DOHH2 (cell line): ENCODE measurements around the gene CRHR1.

Source experiments
- H3F3A ChIP-seq: fragments of 200-600 bp; sonication (generic), shearing (Covaris generic); 2 replicates; pipeline ENCODE4 v1.6.0; 2016; ENCODE audit warnings: antibody characterized with exemption, mild to moderate bottlenecking; ENCODE audit not compliant: control insufficient read depth, insufficient read depth
- H3K27ac ChIP-seq: fragments of 200-600 bp; sonication (generic); 2 replicates; pipeline ENCODE4 v1.5.1; 2014; ENCODE audit warnings: low read depth, mild to moderate bottlenecking, low read length, moderate library complexity
- H3K27me3 ChIP-seq: fragments of 200-600 bp; sonication (generic); 2 replicates; pipeline ENCODE4 v1.6.1; 2014; ENCODE audit warnings: mild to moderate bottlenecking, low read length, mixed read lengths; ENCODE audit not compliant: control insufficient read depth
- H3K36me3 ChIP-seq: fragments of 200-600 bp; sonication (generic); 2 replicates; pipeline ENCODE4 v1.6.1; 2014; ENCODE audit warnings: mild to moderate bottlenecking, low read length, moderate library complexity, mixed read lengths; ENCODE audit not compliant: control insufficient read depth
- H3K4me1 ChIP-seq: fragments of 200-600 bp; sonication (generic); 2 replicates; pipeline ENCODE4 v1.6.1; 2014; ENCODE audit warnings: mild to moderate bottlenecking, low read length, mixed read lengths; ENCODE audit not compliant: control insufficient read depth
- H3K4me2 ChIP-seq: fragments of 200-600 bp; sonication (generic); 2 replicates; pipeline ENCODE4 v1.6.0; 2014; ENCODE audit warnings: mild to moderate bottlenecking, low read length, moderate library complexity
- H3K4me3 ChIP-seq: fragments of 200-600 bp; sonication (generic); 2 replicates; pipeline ENCODE4 v1.5.1; 2014; ENCODE audit warnings: mild to moderate bottlenecking, low read length, mixed read lengths
- H3K79me2 ChIP-seq: fragments of 200-600 bp; sonication (generic); 2 replicates; pipeline ENCODE4 v1.6.1; 2014; ENCODE audit warnings: mild to moderate bottlenecking, low read length, mixed read lengths; ENCODE audit not compliant: control insufficient read depth
- H3K9me2 ChIP-seq: fragments of 200-600 bp; sonication (generic); replicated peaks from 2 replicates; pipeline ENCODE4 v1.6.1; 2014; ENCODE audit warnings: mild to moderate bottlenecking, low read length, mixed read lengths; ENCODE audit not compliant: control insufficient read depth
- H3K9me3 ChIP-seq: fragments of 200-600 bp; sonication (generic); 2 replicates; pipeline ENCODE4 v1.6.1; 2014; ENCODE audit warnings: antibody characterized with exemption, low read length, mixed read lengths; ENCODE audit not compliant: control insufficient read depth, insufficient read depth
- H4K20me1 ChIP-seq: fragments of 200-600 bp; sonication (generic); 2 replicates; pipeline ENCODE4 v1.6.0; 2014; ENCODE audit warnings: low read depth, mild to moderate bottlenecking, antibody characterized with exemption, low read length, moderate library complexity; ENCODE audit not compliant: control insufficient read depth, insufficient read depth
- EZH2phosphoT487 ChIP-seq: fragments of 200-600 bp; sonication (generic); IDR thresholded peaks from 2 replicates; pipeline ENCODE4 v1.6.1; 2017; ENCODE audit warnings: borderline replicate concordance, mild to moderate bottlenecking, antibody characterized with exemption, low read length, moderate library complexity, mixed read lengths
- TF ChIP-seq, protein P1 (sequence below): fragments of 200-600 bp; sonication (generic); IDR thresholded peaks from one replicate; pipeline ENCODE4 v1.5.1; 2014; ENCODE audit warnings: antibody characterized with exemption, mild to moderate bottlenecking, low read depth, low read length; ENCODE audit not compliant: poor library complexity, severe bottlenecking

CRHR1 gene

GRCh38 chr17:45836047-45837044 is 52.2 kb downstream of the CRHR1 start:
- no peaks in the 10 kb centered on the region for H4K20me1 ChIP-seq
- H3F3A ChIP-seq, result no peaks in the 10 kb centered on the region
- no peak overlapping the region for H3K4me3 ChIP-seq
- H3K27me3 ChIP-seq, result peaks cover 2% of the 10 kb centered on the region; the same call in 1 of the 2 replicates
- no peaks in the 10 kb centered on the region for H3K9me3 ChIP-seq
- no peak overlapping the region for H3K27ac ChIP-seq
- H3K79me2 ChIP-seq, result no peaks in the 10 kb centered on the region
- H3K36me3 ChIP-seq, result no peaks in the 10 kb centered on the region
- no peaks in the 10 kb centered on the region for H3K9me2 ChIP-seq
- TF ChIP-seq, protein P1, sequence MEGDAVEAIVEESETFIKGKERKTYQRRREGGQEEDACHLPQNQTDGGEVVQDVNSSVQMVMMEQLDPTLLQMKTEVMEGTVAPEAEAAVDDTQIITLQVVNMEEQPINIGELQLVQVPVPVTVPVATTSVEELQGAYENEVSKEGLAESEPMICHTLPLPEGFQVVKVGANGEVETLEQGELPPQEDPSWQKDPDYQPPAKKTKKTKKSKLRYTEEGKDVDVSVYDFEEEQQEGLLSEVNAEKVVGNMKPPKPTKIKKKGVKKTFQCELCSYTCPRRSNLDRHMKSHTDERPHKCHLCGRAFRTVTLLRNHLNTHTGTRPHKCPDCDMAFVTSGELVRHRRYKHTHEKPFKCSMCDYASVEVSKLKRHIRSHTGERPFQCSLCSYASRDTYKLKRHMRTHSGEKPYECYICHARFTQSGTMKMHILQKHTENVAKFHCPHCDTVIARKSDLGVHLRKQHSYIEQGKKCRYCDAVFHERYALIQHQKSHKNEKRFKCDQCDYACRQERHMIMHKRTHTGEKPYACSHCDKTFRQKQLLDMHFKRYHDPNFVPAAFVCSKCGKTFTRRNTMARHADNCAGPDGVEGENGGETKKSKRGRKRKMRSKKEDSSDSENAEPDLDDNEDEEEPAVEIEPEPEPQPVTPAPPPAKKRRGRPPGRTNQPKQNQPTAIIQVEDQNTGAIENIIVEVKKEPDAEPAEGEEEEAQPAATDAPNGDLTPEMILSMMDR, result no peak
- no peak for TF ChIP-seq EZH2phosphoT487
- H3K4me2 ChIP-seq, result no peak overlapping the region
- no peaks in the 10 kb centered on the region for H3K4me1 ChIP-seq

DNA sequence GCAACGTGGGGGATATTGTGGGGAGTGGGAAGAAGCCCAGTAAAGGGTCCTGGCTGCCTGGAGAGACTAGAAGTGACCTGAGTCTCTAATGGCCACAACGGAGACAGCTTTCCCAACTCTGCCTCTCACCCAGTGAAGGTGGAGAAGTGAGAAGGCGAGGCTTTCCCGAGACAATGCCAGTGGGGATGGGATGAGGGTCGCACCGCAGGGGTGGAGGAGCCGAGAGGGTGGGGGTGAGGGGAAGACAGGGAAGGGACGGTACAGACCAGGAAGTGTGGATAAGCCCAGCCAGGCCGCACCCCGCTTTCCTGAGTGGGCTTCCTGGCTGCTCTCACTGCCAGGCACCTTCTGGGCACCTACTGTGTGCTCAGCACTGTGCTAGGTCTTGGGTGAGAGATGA is 53.1 kb downstream of the CRHR1 start:
- Histone ChIP-seq H3K9me3 (no peaks in the 10 kb centered on the region), H3K4me1 (no peaks in the 10 kb centered on the region), H3K27me3 (peaks cover 6% of the 10 kb centered on the region; the same call in 1 of the 2 replicates), H3F3A (no peaks in the 10 kb centered on the region), H3K4me3 (no peak overlapping the region), H3K36me3 (no peaks in the 10 kb centered on the region), H3K79me2 (no peaks in the 10 kb centered on the region), H3K4me2 (no peak overlapping the region), H3K9me2 (no peaks in the 10 kb centered on the region), H4K20me1 (no peaks in the 10 kb centered on the region), H3K27ac (no peak overlapping the region)
- no peak for TF ChIP-seq EZH2phosphoT487
- TF ChIP-seq, protein P1, result no peak

GRCh38 chr17:45837603-45838002 is 53.5 kb downstream of the CRHR1 start:
- no peaks in the 10 kb centered on the region for H3K36me3 ChIP-seq
- no peak overlapping the region for H3K4me3 ChIP-seq
- H3K9me3 ChIP-seq, result no peaks in the 10 kb centered on the region
- H3K27me3 ChIP-seq, result peaks cover 6% of the 10 kb centered on the region; the same call in 1 of the 2 replicates
- no peak overlapping the region for H3K4me2 ChIP-seq
- no peaks in the 10 kb centered on the region for H4K20me1 ChIP-seq
- TF ChIP-seq EZH2phosphoT487, result no peak
- TF ChIP-seq, protein P1, result no peak
- H3K4me1 ChIP-seq, result no peaks in the 10 kb centered on the region
- no peaks in the 10 kb centered on the region for H3K79me2 ChIP-seq
- H3F3A ChIP-seq, result no peaks in the 10 kb centered on the region
- H3K9me2 ChIP-seq, result no peaks in the 10 kb centered on the region
- no peak overlapping the region for H3K27ac ChIP-seq
